ENCODE results near the gene AKAP6. TPM values are rescaled to one million over a fixed set of nuclear protein-coding genes. Genes with fewer than 3 reads are reported as not detected.

AKAP6 gene
- total RNA-seq, 1 experiment from 2014 or later: 1.9 TPM

DNA sequence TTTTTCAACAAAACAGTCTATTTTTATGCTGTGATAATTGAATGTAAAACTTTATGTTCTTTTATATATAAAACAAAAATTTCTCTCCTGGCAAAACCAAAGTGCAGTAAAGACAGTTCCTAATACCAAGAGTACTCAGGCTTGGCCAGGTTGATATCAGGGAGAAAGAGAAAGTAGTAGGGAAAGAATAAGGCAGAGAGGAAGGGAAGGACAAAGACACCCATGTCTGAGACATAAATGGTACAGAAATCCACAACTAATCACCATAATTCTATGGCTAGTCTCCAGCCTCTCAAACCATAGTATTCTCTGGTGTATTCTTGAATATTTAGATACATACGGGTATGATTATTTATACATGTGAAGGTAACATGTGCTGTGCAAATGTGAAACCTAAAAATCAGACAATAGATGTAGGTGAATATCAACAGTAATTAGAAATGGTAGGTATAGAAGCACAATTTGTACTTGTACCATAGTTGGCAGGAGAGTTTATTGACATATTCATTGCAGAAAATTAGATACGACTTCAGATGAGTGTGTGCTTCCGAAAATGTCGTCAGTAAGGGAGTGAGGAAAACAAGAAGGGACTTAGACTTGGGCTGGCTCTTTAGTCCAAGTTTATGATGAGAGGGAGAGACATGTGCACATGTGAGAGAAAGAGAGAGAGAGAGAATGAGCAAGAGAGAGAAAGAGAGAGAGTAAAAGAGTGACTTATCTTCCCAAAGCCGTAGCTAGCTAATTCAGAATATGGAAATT, 378.8 kb downstream of the AKAP6 start:
- RAD21 ChIA-PET (ENCODE audit: low non-redundant PET in 1 of 2, low total read pairs in 2 of 2, uncharacterized antibody in 2 of 2, unreplicated experiment in 2 of 2): no interaction called here
- TF ChIP-seq TCF7L2 (IDR thresholded peaks at IDR 0.05; ENCODE audit: borderline replicate concordance, extremely low read depth, insufficient read depth, insufficient read length): no peak
- no peak for TF ChIP-seq EZH2 (IDR thresholded peaks at IDR 0.05)
- TF ChIP-seq, protein P1, sequence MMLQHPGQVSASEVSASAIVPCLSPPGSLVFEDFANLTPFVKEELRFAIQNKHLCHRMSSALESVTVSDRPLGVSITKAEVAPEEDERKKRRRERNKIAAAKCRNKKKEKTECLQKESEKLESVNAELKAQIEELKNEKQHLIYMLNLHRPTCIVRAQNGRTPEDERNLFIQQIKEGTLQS (IDR thresholded peaks at IDR 0.05): no peak
- no peak for TF ChIP-seq RAD21 (IDR thresholded peaks at IDR 0.05; ENCODE audit: low read depth)
- no peak for TF ChIP-seq EGR1 (IDR thresholded peaks at IDR 0.05; ENCODE audit: low read depth)
- no peak for TF ChIP-seq REST (IDR thresholded peaks at IDR 0.05; ENCODE audit: low read depth)
- no peak for TF ChIP-seq JUND (IDR thresholded peaks at IDR 0.05)
- TF ChIP-seq YY1 (IDR thresholded peaks at IDR 0.05; ENCODE audit: extremely low read depth, insufficient replicate concordance, low read depth, low read length): no peak
- TF ChIP-seq ZFX (IDR thresholded peaks at IDR 0.05): no peak
- TF ChIP-seq POLR2AphosphoS5 (IDR thresholded peaks at IDR 0.05; ENCODE audit: low read depth, low read length): no peak
- TF ChIP-seq ZNF274 (IDR thresholded peaks at IDR 0.05; ENCODE audit: low read depth, low read length): no peak
- TF ChIP-seq CBX3 (IDR thresholded peaks at IDR 0.05; ENCODE audit: low read depth): no peak
- TF ChIP-seq FOSL1 (IDR thresholded peaks at IDR 0.05; ENCODE audit: low read depth): no peak
- H3K9me2 ChIP-seq (ENCODE audit: insufficient read depth): no peaks in the 10 kb centered on the region
- POLR2A ChIA-PET: no interaction called here
- H3K4me3 ChIP-seq (replicated peaks in 1 of 2; ENCODE audit: low read depth in 1 of 2, low read length in 2 of 2): no peak overlapping the region
- H3K36me3 ChIP-seq (ENCODE audit: control insufficient read depth in 1 of 2, insufficient read depth in 2 of 2, low read length in 2 of 2): no peaks in the 10 kb centered on the region
- H3K27ac ChIP-seq (ENCODE audit: low read depth, low read length): no peak overlapping the region
- H2AFZ ChIP-seq (ENCODE audit: low read depth, low read length, poor library complexity, severe bottlenecking): no peak overlapping the region
- CTCF ChIA-PET: no interaction called here
- no peak for ATAC-seq
- intact Hi-C loops (cut with micrococcal nuclease): no loop called here
- H3K4me1 ChIP-seq (ENCODE audit: control insufficient read depth in 1 of 2, insufficient read depth in 2 of 2, low read length in 2 of 2): no peaks in the 10 kb centered on the region
- no peak overlapping the region for H3K9ac ChIP-seq (ENCODE audit: low read length)
- no peaks in the 10 kb centered on the region for H3K79me2 ChIP-seq (ENCODE audit: insufficient read depth, low read length)
- peaks cover 35% of the 10 kb centered on the region for H3K27me3 ChIP-seq (ENCODE audit: insufficient read depth, low read length)
- no peak for DNase-seq (ENCODE audit: low read depth, low spot score)
- no peak overlapping the region for H3K4me2 ChIP-seq (ENCODE audit: low read length)
- no peaks in the 10 kb centered on the region for H3K9me3 ChIP-seq (ENCODE audit: control insufficient read depth in 1 of 2, insufficient read depth in 1 of 2, low read depth in 1 of 2, low read length in 2 of 2)
- no peaks in the 10 kb centered on the region for H4K20me1 ChIP-seq (ENCODE audit: insufficient read depth)
- BruUV-seq (replicated peaks): no TSS peak
